Measurements from ENCODE around the gene PDPN. TPM values are rescaled to one million over a fixed set of nuclear protein-coding genes. Genes with fewer than 3 reads are reported as not detected.

Gene PDPN
- total and polyA plus RNA-seq, 2 experiments from 2014 or later: 1.1 to 1.8 TPM

DNA sequence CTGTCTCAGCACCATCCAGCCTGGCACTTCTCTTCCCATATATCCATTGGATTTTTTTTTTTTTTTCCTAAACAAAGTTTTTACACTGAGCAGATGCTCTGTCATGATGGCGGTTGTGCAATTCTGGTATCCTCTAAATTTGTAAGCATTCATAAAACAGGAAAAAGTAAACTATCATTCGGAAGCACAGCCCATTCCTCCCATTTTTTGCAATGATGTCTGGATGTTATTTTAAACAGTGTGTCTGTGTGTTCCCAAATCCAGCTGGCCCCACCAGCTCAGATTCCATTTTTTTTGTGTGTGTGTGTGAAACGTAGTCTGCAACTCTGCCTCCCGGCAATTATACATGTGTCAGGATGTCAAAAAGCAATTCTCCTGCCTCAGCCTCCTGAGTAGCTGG lies 33.5 kb downstream of the PDPN start:
- no peak overlapping the region for H3K27ac ChIP-seq
- TF ChIP-seq EZH2 (IDR thresholded peaks at IDR 0.05; ENCODE audit: insufficient read depth, poor library complexity, severe bottlenecking): no peak
- no peak for TF ChIP-seq EZH2phosphoT487 (IDR thresholded peaks at IDR 0.05; ENCODE audit: insufficient read depth, low read depth)
- in situ Hi-C loops (cut with MboI): no loop called here
- H3K79me2 ChIP-seq (ENCODE audit: insufficient read depth): no peaks in the 10 kb centered on the region
- H3K9me3 ChIP-seq (ENCODE audit: low read depth): no peaks in the 10 kb centered on the region
- H3K27me3 ChIP-seq (replicated peaks; ENCODE audit: insufficient read depth): no peaks in the 10 kb centered on the region
- H3K4me2 ChIP-seq (ENCODE audit: unreplicated experiment): no peak overlapping the region
- no peaks in the 10 kb centered on the region; the same call in 1 of the 2 replicates for H3K9me2 ChIP-seq (ENCODE audit: insufficient read depth)
- 77 to 86% methylated on average over 4 of the region's 4 CpGs for whole genome bisulfite sequencing, 2 experiments (ENCODE audit: low coverage in 1 of 2, low lambda C conversion rate in 2 of 2, missing lambda C conversion rate in 2 of 2)
- H3K9ac ChIP-seq: no peak overlapping the region
- no peaks in the 10 kb centered on the region for H4K20me1 ChIP-seq (ENCODE audit: insufficient read depth)
- DNase-seq: no peak
- H3F3A ChIP-seq (ENCODE audit: insufficient read depth): no peaks in the 10 kb centered on the region
- H3K36me3 ChIP-seq (ENCODE audit: low read depth): no peaks in the 10 kb centered on the region
- H2AFZ ChIP-seq: no peak overlapping the region
- peaks cover 4% of the 10 kb centered on the region for H3K4me1 ChIP-seq (ENCODE audit: insufficient read depth)
- H3K4me3 ChIP-seq: no peak overlapping the region

DNA sequence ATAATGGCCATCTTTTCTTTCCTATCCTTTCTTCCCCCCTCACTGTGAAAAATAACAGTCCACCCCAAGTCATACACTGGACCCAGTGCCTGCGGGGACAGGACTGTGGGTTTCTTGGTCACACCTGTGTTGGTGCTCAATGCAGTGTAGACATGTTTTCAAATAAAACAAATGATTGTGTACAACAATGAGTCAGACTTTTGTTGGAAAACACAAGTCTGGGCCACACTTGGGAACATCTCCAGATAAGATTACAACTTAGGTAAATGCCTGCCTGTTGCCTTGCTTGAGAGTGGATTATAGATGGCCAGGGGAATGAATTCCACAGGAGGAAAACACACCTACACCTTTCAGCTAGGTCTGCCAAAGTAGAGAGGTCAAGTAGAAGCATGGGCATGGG lies 34.1 kb downstream of the PDPN start:
- no peak overlapping the region for H2AFZ ChIP-seq
- no peak overlapping the region for H3K4me2 ChIP-seq (ENCODE audit: unreplicated experiment)
- no peaks in the 10 kb centered on the region for H3K9me3 ChIP-seq (ENCODE audit: low read depth)
- TF ChIP-seq EZH2 (IDR thresholded peaks at IDR 0.05; ENCODE audit: insufficient read depth, poor library complexity, severe bottlenecking) (no peak), EZH2phosphoT487 (IDR thresholded peaks at IDR 0.05; ENCODE audit: insufficient read depth, low read depth) (no peak)
- H3K9ac ChIP-seq: no peak overlapping the region
- DNase-seq: no peak
- 79 to 88% methylated on average over 1 of the region's 1 CpG for WGBS, 2 experiments (ENCODE audit: low coverage in 1 of 2, low lambda C conversion rate in 2 of 2, missing lambda C conversion rate in 2 of 2)
- no peaks in the 10 kb centered on the region for H3K36me3 ChIP-seq (ENCODE audit: low read depth)
- peaks cover 4% of the 10 kb centered on the region for H3K4me1 ChIP-seq (ENCODE audit: insufficient read depth)
- no peaks in the 10 kb centered on the region for H3K27me3 ChIP-seq (replicated peaks; ENCODE audit: insufficient read depth)
- no peaks in the 10 kb centered on the region for H4K20me1 ChIP-seq (ENCODE audit: insufficient read depth)
- H3K27ac ChIP-seq: no peak overlapping the region
- in situ Hi-C loops (cut with MboI): no loop called here
- no peaks in the 10 kb centered on the region for H3K79me2 ChIP-seq (ENCODE audit: insufficient read depth)
- no peaks in the 10 kb centered on the region for H3F3A ChIP-seq (ENCODE audit: insufficient read depth)
- no peaks in the 10 kb centered on the region for H3K9me2 ChIP-seq (ENCODE audit: insufficient read depth)
- H3K4me3 ChIP-seq: no peak overlapping the region

GRCh38 chr1:13618483-13618882 lies 34.9 kb downstream of the PDPN start:
- WGBS, 2 experiments (ENCODE audit: low coverage in 1 of 2, low lambda C conversion rate in 2 of 2, missing lambda C conversion rate in 2 of 2): 86% methylated on average over 10 to 11 of the region's 11 CpGs
- no peak overlapping the region for H3K27ac ChIP-seq

DNA sequence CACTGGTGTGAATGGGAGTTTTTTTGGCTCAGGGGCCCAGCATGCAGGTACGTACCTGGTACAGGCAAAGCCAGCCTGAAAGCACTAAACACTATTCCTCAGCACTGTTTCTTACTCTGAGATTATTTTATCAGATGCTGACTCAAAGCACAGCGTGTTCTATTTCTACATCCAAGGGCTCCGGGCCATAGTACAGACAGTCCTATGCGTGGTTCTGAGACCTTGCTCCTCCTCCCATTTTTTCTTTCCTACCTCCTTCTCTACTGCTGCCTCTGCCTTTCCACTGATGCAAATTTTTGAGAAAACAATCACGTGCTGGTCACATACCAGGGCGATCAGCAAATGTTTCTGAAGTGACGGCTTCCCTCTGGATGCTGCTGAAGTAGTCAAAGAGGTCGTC lies 36.3 kb downstream of the PDPN start:
- Histone ChIP-seq H3K36me3 (ENCODE audit: low read depth) (no peaks in the 10 kb centered on the region), H3K27me3 (replicated peaks; ENCODE audit: insufficient read depth) (no peaks in the 10 kb centered on the region), H4K20me1 (ENCODE audit: insufficient read depth) (no peaks in the 10 kb centered on the region), H2AFZ (no peak overlapping the region), H3K4me1 (ENCODE audit: insufficient read depth) (peaks cover 4% of the 10 kb centered on the region), H3K4me2 (ENCODE audit: unreplicated experiment) (no peak overlapping the region), H3K9ac (no peak overlapping the region), H3K9me3 (ENCODE audit: low read depth) (no peaks in the 10 kb centered on the region), H3F3A (ENCODE audit: insufficient read depth) (no peaks in the 10 kb centered on the region), H3K79me2 (ENCODE audit: insufficient read depth) (no peaks in the 10 kb centered on the region), H3K4me3 (no peak overlapping the region), H3K9me2 (ENCODE audit: insufficient read depth) (no peaks in the 10 kb centered on the region), H3K27ac (no peak overlapping the region)
- TF ChIP-seq EZH2 (IDR thresholded peaks at IDR 0.05; ENCODE audit: insufficient read depth, poor library complexity, severe bottlenecking) (no peak), EZH2phosphoT487 (IDR thresholded peaks at IDR 0.05; ENCODE audit: insufficient read depth, low read depth) (no peak)
- WGBS, 2 experiments (ENCODE audit: low coverage in 1 of 2, low lambda C conversion rate in 2 of 2, missing lambda C conversion rate in 2 of 2): 3 to 6% methylated on average over 8 of the region's 8 CpGs
- DNase-seq: peak; percentile 65
- in situ Hi-C loops (cut with MboI): no loop called here

More at GRCh38 chr1:13618483-13618882, 34.9 kb downstream of the PDPN start:
- Histone ChIP-seq H3K9ac (no peak overlapping the region), H3K4me3 (no peak overlapping the region), H3K4me1 (ENCODE audit: insufficient read depth) (peaks cover 4% of the 10 kb centered on the region), H3K27me3 (replicated peaks; ENCODE audit: insufficient read depth) (no peaks in the 10 kb centered on the region), H3F3A (ENCODE audit: insufficient read depth) (no peaks in the 10 kb centered on the region), H3K36me3 (ENCODE audit: low read depth) (no peaks in the 10 kb centered on the region), H3K9me2 (ENCODE audit: insufficient read depth) (no peaks in the 10 kb centered on the region), H3K4me2 (ENCODE audit: unreplicated experiment) (no peak overlapping the region), H3K9me3 (ENCODE audit: low read depth) (no peaks in the 10 kb centered on the region), H3K79me2 (ENCODE audit: insufficient read depth) (no peaks in the 10 kb centered on the region), H4K20me1 (ENCODE audit: insufficient read depth) (no peaks in the 10 kb centered on the region), H2AFZ (no peak overlapping the region)
- in situ Hi-C loops (cut with MboI): no loop called here
- TF ChIP-seq EZH2phosphoT487 (IDR thresholded peaks at IDR 0.05; ENCODE audit: insufficient read depth, low read depth): no peak
- DNase-seq: no peak

DNA sequence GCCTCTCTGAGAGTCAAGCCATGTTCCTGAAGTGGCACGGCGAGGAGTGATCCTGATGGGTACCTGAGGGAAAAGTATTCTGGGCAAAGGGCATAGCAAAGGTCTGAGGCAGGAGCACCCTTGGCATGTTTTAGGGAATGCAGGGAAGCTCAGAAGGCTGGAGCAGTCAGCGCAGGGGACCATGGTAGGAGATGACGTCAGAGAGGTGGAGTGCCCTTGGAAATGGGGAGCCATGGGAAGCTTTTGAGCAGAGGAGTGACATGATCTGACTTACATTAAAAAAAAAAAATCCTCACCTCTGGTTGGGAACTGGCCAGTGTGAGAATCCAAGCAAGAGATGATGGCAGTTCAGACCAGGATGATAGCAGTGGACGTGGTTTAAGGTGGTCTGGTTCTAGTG lies 37.2 kb downstream of the PDPN start:
- Histone ChIP-seq H4K20me1 (ENCODE audit: insufficient read depth) (no peaks in the 10 kb centered on the region), H3K79me2 (ENCODE audit: insufficient read depth) (no peaks in the 10 kb centered on the region), H3K9me3 (ENCODE audit: low read depth) (no peaks in the 10 kb centered on the region), H3K9ac (no peak overlapping the region), H3K36me3 (ENCODE audit: low read depth) (no peaks in the 10 kb centered on the region), H2AFZ (no peak overlapping the region), H3K4me3 (no peak overlapping the region), H3K27me3 (replicated peaks; ENCODE audit: insufficient read depth) (no peaks in the 10 kb centered on the region), H3K9me2 (ENCODE audit: insufficient read depth) (no peaks in the 10 kb centered on the region), H3K4me2 (ENCODE audit: unreplicated experiment) (no peak overlapping the region), H3F3A (ENCODE audit: insufficient read depth) (no peaks in the 10 kb centered on the region), H3K4me1 (ENCODE audit: insufficient read depth) (peaks cover 4% of the 10 kb centered on the region), H3K27ac (no peak overlapping the region)
- no peak for DNase-seq
- in situ Hi-C loops (cut with MboI): no loop called here
- 81% methylated on average over 5 of the region's 5 CpGs for WGBS, 2 experiments (ENCODE audit: low coverage in 1 of 2, low lambda C conversion rate in 2 of 2, missing lambda C conversion rate in 2 of 2)
- TF ChIP-seq EZH2 (IDR thresholded peaks at IDR 0.05; ENCODE audit: insufficient read depth, poor library complexity, severe bottlenecking) (no peak), EZH2phosphoT487 (IDR thresholded peaks at IDR 0.05; ENCODE audit: insufficient read depth, low read depth) (no peak)
